ENCODE data around the gene HMCN2.

Gene HMCN2

GRCh38 chr9:130359819-130360218 is 94.3 kb downstream of the HMCN2 start:
- H3K4me3 ChIP-seq (ENCODE audit: low read depth, low read length): no peak overlapping the region
- no peak for TF ChIP-seq CTCF (IDR thresholded peaks at IDR 0.05; ENCODE audit: borderline replicate concordance, insufficient read depth, low read depth, low read length)

DNA sequence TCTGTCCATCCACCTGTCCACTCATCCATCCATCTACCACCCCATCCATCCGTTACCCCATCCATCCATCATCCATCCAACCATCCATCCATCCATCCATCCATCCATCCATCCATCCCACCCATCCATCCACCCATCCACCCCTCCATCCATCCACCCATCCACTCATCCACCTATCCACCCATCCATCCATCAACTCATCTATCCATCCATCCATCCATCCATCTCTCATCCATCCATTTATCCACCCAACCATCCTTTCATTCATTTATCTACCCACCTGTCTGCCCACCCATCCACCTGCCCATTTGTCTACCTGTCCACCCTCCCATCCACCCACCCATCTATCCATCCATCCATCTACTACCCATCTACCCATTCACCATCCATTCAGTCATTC is 95.1 kb downstream of the HMCN2 start:
- H3K4me3 ChIP-seq (ENCODE audit: low read depth, low read length): no peak overlapping the region
- TF ChIP-seq CTCF (IDR thresholded peaks at IDR 0.05; ENCODE audit: borderline replicate concordance, insufficient read depth, low read depth, low read length): no peak

DNA sequence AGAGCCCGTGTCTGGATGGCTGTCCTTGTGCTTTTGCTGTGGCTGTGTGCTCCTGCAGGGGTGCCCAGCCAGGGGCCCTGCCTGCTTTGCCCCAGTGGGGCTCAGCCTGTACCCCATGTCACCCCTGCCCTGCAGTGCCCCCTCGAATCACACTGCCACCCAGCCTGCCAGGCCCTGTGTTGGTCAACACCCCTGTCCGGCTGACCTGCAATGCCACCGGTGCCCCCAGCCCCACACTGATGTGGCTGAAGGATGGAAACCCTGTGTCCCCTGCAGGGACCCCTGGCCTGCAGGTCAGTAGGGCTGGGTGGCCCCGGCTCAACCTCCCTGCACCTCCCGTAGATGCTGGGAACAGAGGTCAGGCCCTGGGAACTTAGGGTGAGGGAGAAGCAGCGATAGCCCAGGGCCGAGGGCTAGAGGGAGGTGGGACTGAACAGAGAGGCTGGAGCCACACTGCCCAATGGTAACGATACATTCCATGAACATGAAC is 96.4 kb downstream of the HMCN2 start:
- H3K4me3 ChIP-seq (ENCODE audit: low read depth, low read length): no peak overlapping the region
- TF ChIP-seq CTCF (IDR thresholded peaks at IDR 0.05; ENCODE audit: borderline replicate concordance, insufficient read depth, low read depth, low read length): no peak

- no peak overlapping the region for H3K4me3 ChIP-seq (ENCODE audit: low read depth, low read length)
- no peak for TF ChIP-seq CTCF (IDR thresholded peaks at IDR 0.05; ENCODE audit: borderline replicate concordance, insufficient read depth, low read depth, low read length)
Measured at GRCh38 chr9:130362691-130363090, 97.1 kb downstream of the HMCN2 start.

- H3K4me3 ChIP-seq (ENCODE audit: low read depth, low read length): no peak overlapping the region
- TF ChIP-seq CTCF (IDR thresholded peaks at IDR 0.05; ENCODE audit: borderline replicate concordance, insufficient read depth, low read depth, low read length): no peak
Measured at GRCh38 chr9:130363755-130364404, 98.3 kb downstream of the HMCN2 start.

DNA sequence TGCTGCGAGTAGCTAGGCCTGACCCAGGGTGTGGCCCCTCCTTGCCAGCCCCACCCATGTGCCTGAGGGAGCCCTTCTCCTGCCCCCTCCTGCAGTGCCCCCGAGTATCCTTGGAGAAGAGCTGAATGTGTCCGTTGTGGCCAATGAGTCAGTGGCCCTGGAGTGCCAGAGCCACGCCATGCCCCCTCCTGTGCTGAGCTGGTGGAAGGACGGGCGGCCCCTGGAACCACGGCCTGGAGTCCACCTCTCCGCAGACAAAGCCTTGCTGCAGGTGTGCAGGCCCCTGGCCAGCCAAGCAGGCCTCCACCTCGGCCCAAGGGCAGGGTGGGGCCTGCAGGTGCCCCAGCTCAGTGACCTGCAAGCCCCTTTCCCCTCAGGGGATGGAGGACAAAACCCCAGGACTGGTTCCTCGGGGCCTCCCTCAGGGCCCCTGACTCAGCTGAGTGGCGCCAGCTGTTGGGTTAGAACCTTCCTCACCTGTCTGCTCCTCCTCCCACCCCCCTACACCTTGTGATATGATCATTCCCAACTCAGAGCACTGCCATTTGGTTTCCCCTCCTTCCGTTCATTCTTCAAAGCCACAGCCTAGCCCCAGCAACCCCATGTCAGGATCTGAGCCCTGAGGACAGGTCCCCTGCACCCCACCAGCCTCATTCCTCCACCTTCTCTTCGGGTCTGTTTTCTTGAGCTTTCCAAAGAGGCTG is 99.2 kb downstream of the HMCN2 start:
- no peak for TF ChIP-seq CTCF (IDR thresholded peaks at IDR 0.05; ENCODE audit: borderline replicate concordance, insufficient read depth, low read depth, low read length)
- no peak overlapping the region for H3K4me3 ChIP-seq (ENCODE audit: low read depth, low read length)

DNA sequence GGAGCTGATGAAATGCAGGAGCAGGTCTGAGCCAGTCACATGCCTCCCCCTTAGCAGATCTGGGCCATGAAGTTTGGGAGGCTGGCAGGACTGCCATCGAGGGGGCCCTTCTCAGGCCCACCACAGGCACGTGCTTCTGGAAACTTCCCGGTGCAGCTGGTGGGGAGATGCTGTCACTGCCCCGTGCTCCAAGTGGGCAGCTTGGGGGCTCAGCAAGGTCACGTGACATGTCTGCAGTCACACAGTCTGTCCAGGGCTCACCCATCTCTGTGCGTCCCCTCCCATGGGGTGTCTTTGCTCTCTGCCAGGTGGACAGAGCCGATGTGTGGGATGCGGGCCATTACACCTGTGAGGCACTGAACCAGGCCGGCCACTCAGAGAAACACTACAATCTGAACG is 99.8 kb downstream of the HMCN2 start:
- TF ChIP-seq CTCF (IDR thresholded peaks at IDR 0.05; ENCODE audit: borderline replicate concordance, insufficient read depth, low read depth, low read length): no peak

More for the DNA sequence above, 99.8 kb downstream of the HMCN2 start:
- H3K4me3 ChIP-seq (ENCODE audit: low read depth, low read length): no peak overlapping the region

Measured in GM12875 (cell line).